ENCODE results near the gene HDAC6.

- TF ChIP-seq SUZ12 (IDR thresholded peaks at IDR 0.05; ENCODE audit: extremely low read depth, insufficient read depth, insufficient read length) (no peak), ZNF274 (IDR thresholded peaks at IDR 0.05; ENCODE audit: low read depth, low read length) (no peak), YY1 (IDR thresholded peaks at IDR 0.05; ENCODE audit: insufficient read depth, insufficient read length) (no peak)
Measured at GRCh38 chrX:48835524-48836329, 33.9 kb downstream of the HDAC6 start, which contains the start of gene PCSK1N.

All from NT2/D1 (cell line).